Activated CD8-positive, alpha-beta memory T cell treated with anti-CD3 and anti-CD28 coated beads, Interleukin-2, amount 10 ng/mL, durations not matched to agents 7 days and 5 days (primary cell): ENCODE data around the gene ZNF521. TPM values are rescaled to one million over a fixed set of nuclear protein-coding genes. Genes with fewer than 3 reads are reported as not detected.

Experiments
- ATAC-seq: fragments of 150-1000 bp; cut with Tn5 transposase; one replicate; pipeline ENCODE4 v1.10.0; 2021; ENCODE audit warnings: moderate library complexity
- CTCF ChIA-PET: fragments of 350-600 bp; sonication (Branson Sonifier 250); formaldehyde crosslinking; loops from one replicate; lab custom pipeline; 2021; ENCODE audit warnings: antibody characterized with exemption; lab: Charles Lee
- DNase-seq: peaks from one replicate; pipeline ENCODE4 v3.0.0-alpha.2; 2020
- H3K27ac Mint-ChIP-seq: one replicate; pipeline ENCODE4 v1.8.0; 2021; ENCODE audit warnings: mild to moderate bottlenecking, mixed read lengths
- H3K27me3 Mint-ChIP-seq: one replicate; pipeline ENCODE4 v1.8.0; 2021; ENCODE audit warnings: mixed read lengths
- H3K36me3 Mint-ChIP-seq: one replicate; pipeline ENCODE4 v1.8.0; 2021; ENCODE audit warnings: mild to moderate bottlenecking, mixed read lengths
- H3K4me1 Mint-ChIP-seq: one replicate; pipeline ENCODE4 v1.8.0; 2021; ENCODE audit warnings: mixed read lengths
- H3K4me3 Mint-ChIP-seq: one replicate; pipeline ENCODE4 v1.8.0; 2021; ENCODE audit warnings: mild to moderate bottlenecking, moderate library complexity, mixed read lengths
- H3K9me3 Mint-ChIP-seq: one replicate; pipeline ENCODE4 v1.8.0; 2022; ENCODE audit warnings: low read depth, mixed read lengths
- total RNA-seq, 2 experiments: library from RNA; stranded (reverse); gene quantifications; one replicate each; pipeline ENCODE4 v1.2.3, GENCODE V29; 2021

The ZNF521 gene
- total RNA-seq, 2 experiments from 2014 or later, result not detected

DNA sequence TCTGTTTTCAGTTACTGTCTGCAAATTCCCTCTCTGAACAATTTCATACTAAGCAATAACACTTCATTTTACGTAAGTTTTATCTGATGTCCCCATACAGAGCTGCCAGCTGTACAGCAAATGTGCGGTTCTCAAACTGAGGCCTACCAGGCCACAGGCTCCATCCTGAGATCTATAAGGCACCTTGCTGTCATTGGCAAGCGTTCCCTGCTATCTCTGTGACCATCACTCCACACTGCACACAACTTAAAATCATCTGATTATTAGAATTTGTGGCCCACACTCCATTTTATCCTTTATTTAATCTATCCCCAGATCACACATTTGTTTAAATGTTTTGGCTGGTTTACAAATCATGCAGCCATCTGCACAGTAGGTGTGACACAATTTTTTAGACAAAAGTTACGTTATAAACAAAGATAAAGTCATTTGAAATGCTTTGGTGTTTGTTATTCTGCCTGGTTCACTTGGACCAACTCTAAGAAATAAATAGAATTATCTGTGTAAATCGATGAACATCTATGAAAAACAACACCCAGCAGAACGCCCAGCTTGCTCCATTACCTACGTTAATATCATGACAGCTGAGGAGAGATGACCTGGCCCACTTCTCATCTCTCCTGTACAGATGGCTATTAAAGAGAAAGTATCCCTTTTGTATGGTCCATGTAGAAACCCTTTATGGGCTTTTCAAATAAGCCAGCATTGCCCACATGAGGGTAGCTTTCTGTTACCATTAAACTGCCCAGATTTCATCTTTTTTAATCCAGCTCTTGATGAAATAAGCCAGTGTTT is 162.4 kb downstream of the ZNF521 start:
- H3K9me3 Mint-ChIP-seq, result no peaks in the 10 kb centered on the region
- CTCF ChIA-PET, result no interaction called here
- ATAC-seq, result no peak

DNA sequence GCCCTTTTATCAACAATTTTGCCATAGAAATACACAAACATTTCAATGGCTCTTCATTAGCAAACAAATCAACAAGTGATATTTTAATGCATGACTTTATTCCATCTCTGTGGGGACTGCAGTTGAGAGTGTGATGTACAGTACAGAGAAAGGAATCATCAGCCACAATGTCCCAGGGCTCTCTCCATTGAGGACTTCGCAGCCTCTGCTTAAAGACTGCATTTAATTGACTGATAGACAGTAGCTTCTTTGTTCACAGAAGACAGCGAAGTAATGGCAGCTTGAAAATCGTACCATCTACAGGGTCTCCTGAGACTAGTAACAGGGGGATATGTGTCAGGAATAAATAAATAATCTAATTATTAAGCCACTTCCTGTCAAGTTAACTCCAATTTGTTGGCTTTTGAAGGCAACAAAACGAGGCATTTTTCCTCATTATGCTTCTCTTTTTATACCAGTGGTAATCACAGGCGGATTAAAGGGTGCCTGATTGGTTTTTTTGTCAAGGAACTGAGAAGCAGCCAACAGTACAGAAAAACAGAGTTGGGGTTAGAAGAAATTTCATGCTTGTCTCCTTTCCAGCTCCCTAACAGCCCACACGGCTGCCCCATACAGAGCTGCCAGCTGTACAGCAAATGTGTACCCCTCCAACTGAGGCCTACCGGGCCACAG is 164.3 kb downstream of the ZNF521 start:
- Mint-ChIP-seq H3K27me3 (no peaks in the 10 kb centered on the region), H3K4me1 (no peaks in the 10 kb centered on the region), H3K36me3 (no peaks in the 10 kb centered on the region), H3K4me3 (no peak overlapping the region), H3K27ac (no peak overlapping the region), H3K9me3 (no peaks in the 10 kb centered on the region)
- DNase-seq (no peak), ATAC-seq (no peak)
- CTCF ChIA-PET, result no interaction called here

More for the DNA sequence above, 162.4 kb downstream of the ZNF521 start:
- no peak for DNase-seq
- Mint-ChIP-seq H3K36me3 (no peaks in the 10 kb centered on the region), H3K4me1 (no peaks in the 10 kb centered on the region), H3K4me3 (no peak overlapping the region), H3K27me3 (no peaks in the 10 kb centered on the region), H3K27ac (no peak overlapping the region)

DNA sequence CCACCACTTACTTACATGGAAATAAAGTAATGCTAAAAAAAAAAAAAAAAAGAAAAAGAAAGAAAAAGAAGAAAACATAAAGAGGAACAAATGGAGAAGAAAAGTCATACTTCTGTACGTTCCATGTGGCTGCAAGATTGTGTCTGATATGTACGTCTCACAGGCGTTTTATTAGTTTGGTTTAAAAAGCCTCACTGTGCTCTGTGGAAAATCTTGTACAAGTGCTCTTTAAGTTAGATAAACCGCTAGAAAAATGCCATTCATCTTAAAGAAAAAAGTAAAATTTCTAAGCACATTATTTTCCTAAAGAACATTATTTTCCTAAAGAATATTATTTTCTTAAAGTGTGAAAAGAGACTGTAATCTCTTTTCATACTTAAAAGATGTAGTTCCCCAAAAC is 165.1 kb downstream of the ZNF521 start:
- DNase-seq (no peak), ATAC-seq (no peak)
- Mint-ChIP-seq H3K36me3 (no peaks in the 10 kb centered on the region), H3K27me3 (no peaks in the 10 kb centered on the region), H3K4me1 (no peaks in the 10 kb centered on the region), H3K4me3 (no peak overlapping the region), H3K9me3 (no peaks in the 10 kb centered on the region), H3K27ac (no peak overlapping the region)
- CTCF ChIA-PET, result no interaction called here

DNA sequence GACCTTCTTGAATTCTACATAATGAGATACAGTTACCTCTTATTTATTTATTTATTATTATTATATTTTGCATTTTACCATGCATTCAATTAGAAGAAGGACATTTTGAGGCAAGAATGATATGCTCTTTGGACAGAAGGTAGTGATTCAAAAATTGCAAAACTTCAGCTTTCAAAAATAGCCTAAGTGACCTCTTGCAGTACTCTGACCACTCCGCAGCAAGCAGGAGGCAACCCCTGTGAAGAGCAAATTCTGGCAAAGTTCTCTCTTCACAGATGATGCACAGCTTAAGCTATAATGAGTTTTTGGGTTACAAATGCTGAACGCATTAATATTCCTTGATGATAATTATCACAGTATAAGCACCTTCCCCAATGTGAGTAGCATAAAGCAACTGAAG is 170.0 kb downstream of the ZNF521 start:
- H3K27ac Mint-ChIP-seq, result no peak overlapping the region
- H3K27me3 Mint-ChIP-seq, result no peaks in the 10 kb centered on the region
- ATAC-seq (no peak), DNase-seq (no peak)
- H3K4me1 Mint-ChIP-seq, result no peaks in the 10 kb centered on the region
- H3K9me3 Mint-ChIP-seq, result no peaks in the 10 kb centered on the region
- CTCF ChIA-PET, result no interaction called here
- H3K4me3 Mint-ChIP-seq, result no peak overlapping the region
- no peaks in the 10 kb centered on the region for H3K36me3 Mint-ChIP-seq

DNA sequence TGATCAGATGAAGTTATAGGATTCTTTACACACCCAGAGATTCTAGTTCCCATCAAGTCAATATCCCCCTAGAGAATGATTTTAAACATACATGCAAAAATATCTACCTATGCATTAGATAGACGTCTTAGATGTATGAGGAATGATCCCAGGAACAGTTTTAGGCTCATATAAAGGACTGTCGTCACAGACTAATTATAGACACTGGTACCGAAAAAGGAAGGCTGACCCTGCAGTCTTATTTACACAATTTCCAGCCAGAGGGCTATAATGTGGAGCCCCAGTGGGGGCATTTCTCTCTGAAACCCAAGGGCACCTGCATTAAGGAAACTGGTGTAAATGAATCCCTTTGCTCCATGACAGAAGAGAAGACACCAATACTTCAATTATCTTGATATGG is 170.4 kb downstream of the ZNF521 start:
- ATAC-seq (no peak), DNase-seq (no peak)
- Mint-ChIP-seq H3K27ac (no peak overlapping the region), H3K4me3 (no peak overlapping the region), H3K9me3 (no peaks in the 10 kb centered on the region), H3K36me3 (no peaks in the 10 kb centered on the region), H3K4me1 (no peaks in the 10 kb centered on the region), H3K27me3 (no peaks in the 10 kb centered on the region)
- CTCF ChIA-PET, result no interaction called here

DNA sequence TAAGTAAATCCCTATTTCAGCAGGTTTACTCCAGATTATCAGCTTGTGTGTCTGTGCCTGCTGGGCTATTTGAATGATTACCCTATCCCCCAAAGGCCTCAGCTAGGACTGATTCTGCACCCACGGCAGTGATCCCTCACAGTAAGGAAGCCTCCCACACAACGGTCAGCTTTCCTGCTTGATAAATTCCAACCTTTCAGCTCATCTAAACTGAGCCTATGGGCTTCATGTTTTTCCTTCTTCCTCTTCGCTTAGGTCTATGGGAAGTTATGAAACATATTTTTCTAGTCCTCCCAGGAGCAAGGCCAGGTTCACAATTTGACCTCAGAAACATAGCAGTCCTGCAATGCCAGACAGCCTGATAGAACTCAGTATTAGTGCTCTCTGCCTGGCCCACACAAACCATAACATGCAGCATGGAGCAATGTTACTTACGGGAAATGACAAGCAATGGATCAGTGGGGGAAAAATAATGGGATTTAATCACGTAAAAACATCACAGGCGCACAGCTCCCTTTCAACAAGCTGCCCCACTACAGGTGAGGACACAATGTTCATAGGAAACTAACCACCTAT is 170.9 kb downstream of the ZNF521 start:
- Mint-ChIP-seq H3K27me3 (no peaks in the 10 kb centered on the region), H3K36me3 (no peaks in the 10 kb centered on the region), H3K27ac (no peak overlapping the region), H3K9me3 (no peaks in the 10 kb centered on the region), H3K4me3 (no peak overlapping the region), H3K4me1 (no peaks in the 10 kb centered on the region)
- CTCF ChIA-PET, result no interaction called here
- ATAC-seq (no peak), DNase-seq (no peak)

DNA sequence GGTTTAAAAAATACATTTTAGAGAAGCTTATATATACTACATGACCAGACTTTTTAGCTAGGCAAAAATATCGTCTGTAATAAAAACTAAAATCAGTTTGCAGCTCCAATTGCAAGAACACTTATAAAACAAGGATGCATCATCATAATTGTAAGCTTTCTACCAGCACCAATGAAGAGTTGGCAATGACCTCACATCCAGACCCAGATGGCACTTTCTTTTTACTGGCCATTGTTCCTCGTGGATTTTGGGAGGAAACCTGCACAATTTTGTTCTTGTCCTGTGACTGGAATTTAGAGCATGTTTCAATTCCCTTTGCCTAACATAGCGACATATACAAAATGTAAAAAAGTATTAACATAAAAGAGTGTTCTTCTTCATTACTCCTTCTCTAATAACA is 174.3 kb downstream of the ZNF521 start:
- DNase-seq, result no peak
- Mint-ChIP-seq H3K36me3 (no peaks in the 10 kb centered on the region), H3K4me1 (no peaks in the 10 kb centered on the region), H3K27ac (no peak overlapping the region), H3K9me3 (no peaks in the 10 kb centered on the region), H3K4me3 (no peak overlapping the region), H3K27me3 (no peaks in the 10 kb centered on the region)
- no peak for ATAC-seq
- CTCF ChIA-PET, result no interaction called here

DNA sequence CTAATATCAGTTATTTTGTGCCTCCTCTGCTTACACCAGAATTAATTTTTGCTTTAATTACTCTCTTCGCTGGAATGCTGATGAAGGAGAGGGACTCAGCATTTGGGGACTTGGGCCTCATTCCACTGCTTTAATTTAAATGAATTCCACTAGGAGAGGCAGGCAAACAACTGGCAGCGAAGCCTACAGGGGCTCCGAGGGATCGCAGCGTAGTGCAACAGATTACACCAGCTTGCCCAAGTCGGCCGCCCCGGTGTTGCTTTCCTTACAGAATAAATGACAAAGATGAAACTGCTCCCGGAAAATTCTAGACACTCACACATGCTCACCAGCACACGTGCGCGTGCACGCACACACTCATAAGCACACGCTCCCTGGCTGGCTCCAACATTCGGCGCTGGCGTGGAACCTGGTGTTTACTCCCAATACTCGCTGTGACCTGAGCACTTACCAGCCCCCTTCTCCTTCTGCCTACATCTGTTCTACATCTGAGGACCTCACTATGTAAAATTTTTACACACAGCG is 175.4 kb downstream of the ZNF521 start:
- no peak for ATAC-seq
- H3K4me3 Mint-ChIP-seq, result no peak overlapping the region
- CTCF ChIA-PET, result no interaction called here
- H3K27me3 Mint-ChIP-seq, result no peaks in the 10 kb centered on the region
- no peaks in the 10 kb centered on the region for H3K9me3 Mint-ChIP-seq
- no peaks in the 10 kb centered on the region for H3K4me1 Mint-ChIP-seq
- H3K36me3 Mint-ChIP-seq, result no peaks in the 10 kb centered on the region
- no peak for DNase-seq
- H3K27ac Mint-ChIP-seq, result no peak overlapping the region

DNA sequence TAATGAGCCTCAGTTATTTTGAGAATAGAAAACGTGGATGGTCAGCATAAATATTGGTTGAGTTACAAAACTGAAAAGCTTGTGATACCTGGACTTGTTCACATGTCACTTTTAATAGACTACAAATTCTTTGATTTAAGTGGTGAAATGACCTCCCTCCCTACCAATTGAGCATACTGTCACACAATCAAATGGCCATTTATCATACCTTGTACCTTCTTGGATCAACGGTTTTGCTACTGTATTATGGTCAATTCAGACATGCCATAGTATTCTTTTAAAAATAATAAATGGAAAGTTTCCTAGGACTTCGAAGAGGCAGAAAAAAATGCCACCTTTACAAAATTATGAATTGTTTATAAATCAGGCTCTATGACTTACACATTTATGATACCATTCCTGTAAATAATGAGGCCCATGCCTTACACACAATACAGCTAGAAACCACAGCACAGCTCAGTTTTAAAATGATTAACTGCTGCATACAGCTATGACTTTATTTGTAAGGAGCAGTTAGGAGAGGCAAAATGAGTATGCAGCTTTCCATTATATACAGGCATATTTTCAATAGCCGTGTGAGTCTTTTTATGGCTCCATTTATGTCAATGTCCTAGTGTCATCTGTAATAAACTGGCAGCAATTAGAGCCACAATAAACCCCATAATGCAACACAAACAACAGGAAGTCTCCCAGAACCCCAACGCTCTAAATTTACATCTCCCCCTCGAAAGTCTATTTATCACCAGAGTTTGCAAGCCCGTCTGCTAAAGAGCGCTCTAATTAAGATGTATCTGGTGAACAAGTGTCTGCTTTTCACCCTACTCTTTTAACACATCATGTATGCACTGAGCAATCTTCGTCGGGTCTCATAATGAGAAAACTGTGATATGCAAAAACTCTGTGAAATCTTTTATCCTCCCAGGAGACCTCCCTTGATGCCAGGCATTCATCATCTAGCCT is 176.1 kb downstream of the ZNF521 start:
- CTCF ChIA-PET, result no interaction called here
- no peaks in the 10 kb centered on the region for H3K4me1 Mint-ChIP-seq
- H3K36me3 Mint-ChIP-seq, result no peaks in the 10 kb centered on the region
- no peaks in the 10 kb centered on the region for H3K27me3 Mint-ChIP-seq
- no peak for DNase-seq
- ATAC-seq, result no peak
- H3K27ac Mint-ChIP-seq, result no peak overlapping the region
- H3K9me3 Mint-ChIP-seq, result no peaks in the 10 kb centered on the region
- no peak overlapping the region for H3K4me3 Mint-ChIP-seq

DNA sequence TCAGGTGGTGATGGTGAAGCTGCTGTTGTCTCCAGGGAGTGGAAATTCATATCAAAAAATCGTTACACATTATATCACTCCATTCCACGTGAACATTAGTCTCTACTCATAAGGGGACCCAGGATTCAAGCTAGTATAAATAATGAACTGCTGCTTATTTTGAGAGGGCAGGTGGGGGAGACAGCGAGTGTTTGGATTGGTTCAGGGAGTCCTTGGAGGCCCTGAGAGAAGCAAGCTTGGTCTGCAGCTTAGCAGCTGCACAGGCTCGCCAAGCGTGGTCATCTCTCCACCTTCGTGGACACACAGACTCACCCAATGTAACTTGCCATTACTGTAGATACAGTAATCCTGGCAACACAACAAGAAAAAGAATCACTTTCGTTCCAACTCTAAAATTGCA is 177.6 kb downstream of the ZNF521 start:
- no peak for DNase-seq
- Mint-ChIP-seq H3K4me3 (no peak overlapping the region), H3K27me3 (no peaks in the 10 kb centered on the region), H3K36me3 (no peaks in the 10 kb centered on the region), H3K9me3 (no peaks in the 10 kb centered on the region), H3K4me1 (no peaks in the 10 kb centered on the region), H3K27ac (no peak overlapping the region)
- ATAC-seq, result no peak
- CTCF ChIA-PET, result no interaction called here

DNA sequence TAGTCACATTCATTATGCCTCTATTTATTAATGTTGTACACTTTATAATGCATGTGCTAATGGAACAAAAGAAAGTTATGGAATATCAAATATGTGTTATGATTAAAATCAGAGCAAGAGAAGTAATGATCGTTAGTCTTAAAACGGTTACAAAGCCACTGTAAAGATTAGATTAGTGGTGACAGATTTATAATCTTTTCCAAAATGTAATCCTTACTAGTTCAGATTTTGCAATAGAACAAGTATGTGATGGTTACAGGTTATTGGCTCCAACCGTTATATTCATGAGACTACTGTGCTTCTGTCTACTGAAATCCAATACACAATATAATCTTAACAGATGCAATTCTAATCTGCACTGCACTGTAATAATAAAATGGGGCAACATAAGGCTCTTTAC is 180.6 kb downstream of the ZNF521 start:
- Mint-ChIP-seq H3K27ac (no peak overlapping the region), H3K4me1 (no peaks in the 10 kb centered on the region), H3K36me3 (no peaks in the 10 kb centered on the region), H3K27me3 (no peaks in the 10 kb centered on the region), H3K4me3 (no peak overlapping the region), H3K9me3 (no peaks in the 10 kb centered on the region)
- ATAC-seq, result no peak
- DNase-seq, result no peak
- CTCF ChIA-PET, result no interaction called here

DNA sequence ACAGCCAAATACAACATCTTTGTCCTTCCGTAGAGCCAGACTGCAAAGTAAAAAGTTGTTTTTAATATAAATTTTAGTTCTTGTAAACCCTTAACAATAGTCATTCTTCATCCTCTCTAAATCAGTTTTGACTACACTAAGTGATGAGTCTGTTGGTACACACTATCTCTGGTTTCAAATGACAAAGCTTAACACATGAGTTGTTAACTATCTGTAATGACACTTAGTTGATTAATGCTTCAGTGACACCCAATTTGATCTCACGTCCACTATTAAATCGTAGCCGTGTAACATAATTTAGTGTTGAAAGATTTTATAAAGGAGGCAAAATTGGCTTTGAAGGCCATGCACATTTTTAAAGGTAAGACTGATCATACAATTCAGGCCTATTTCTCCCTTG is 181.6 kb downstream of the ZNF521 start:
- no peaks in the 10 kb centered on the region for H3K27me3 Mint-ChIP-seq
- no peaks in the 10 kb centered on the region for H3K9me3 Mint-ChIP-seq
- no peaks in the 10 kb centered on the region for H3K36me3 Mint-ChIP-seq
- H3K4me1 Mint-ChIP-seq, result no peaks in the 10 kb centered on the region
- no peak overlapping the region for H3K4me3 Mint-ChIP-seq
- H3K27ac Mint-ChIP-seq, result no peak overlapping the region
- CTCF ChIA-PET, result no interaction called here
- no peak for ATAC-seq
- no peak for DNase-seq

DNA sequence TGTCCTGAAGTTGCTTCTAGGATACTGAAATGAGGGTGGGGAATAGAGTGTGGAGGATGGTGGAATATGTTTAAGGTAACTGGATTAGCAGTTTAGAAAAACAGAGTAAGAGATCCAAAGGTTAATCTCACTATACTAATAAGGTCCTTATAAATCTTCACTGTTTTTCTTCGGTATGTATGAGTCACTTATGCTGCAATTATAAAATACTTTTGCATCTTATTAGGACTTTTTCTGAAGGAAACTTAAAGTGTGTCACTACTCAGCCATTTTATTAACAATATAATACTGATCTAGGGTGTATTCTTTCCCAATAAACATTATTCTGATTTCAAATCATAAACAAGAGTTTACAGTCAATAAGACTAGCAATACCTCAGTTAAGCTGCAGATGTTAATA is 182.3 kb downstream of the ZNF521 start:
- CTCF ChIA-PET, result no interaction called here
- Mint-ChIP-seq H3K27ac (no peak overlapping the region), H3K27me3 (no peaks in the 10 kb centered on the region), H3K36me3 (no peaks in the 10 kb centered on the region), H3K4me1 (no peaks in the 10 kb centered on the region), H3K4me3 (no peak overlapping the region), H3K9me3 (no peaks in the 10 kb centered on the region)
- DNase-seq (no peak), ATAC-seq (no peak)
